ENCODE data around the gene ADM.

Gene ADM

DNA sequence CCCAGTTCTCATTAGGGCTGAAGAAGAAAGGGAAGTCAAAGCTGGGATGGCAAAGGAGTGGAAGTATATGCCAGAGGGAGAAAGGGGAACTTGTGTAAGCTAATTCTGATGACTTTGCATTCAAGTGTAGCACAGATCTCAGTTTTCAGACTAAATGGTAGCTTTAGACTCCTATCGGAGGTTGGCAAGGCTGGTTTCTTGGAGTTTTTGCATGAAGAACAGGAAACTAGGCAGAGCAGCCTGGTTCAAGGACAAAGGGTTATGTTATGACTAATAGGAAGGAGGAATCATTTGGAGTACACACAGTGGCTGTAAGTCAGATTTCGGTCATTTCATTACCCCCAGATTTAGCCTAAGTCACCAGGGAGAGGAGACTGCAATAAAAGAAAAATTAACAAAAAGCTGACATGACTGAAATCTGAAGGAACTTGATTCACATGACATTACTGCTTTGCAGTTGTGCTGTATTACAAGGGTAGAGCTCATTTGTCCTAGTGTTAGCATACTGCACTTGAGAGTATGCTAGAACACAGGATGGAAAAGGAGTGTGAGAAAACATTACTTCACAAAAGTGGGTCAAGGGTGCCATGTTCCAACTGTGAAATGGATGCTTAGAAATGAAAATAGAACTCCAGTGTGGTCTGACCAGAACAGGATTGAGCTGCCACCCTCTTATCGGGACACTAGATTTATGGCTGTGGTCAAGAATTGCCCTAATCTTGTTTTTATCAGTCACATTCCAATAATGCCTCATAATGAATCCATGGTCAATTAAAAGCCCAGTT, 23.6 kb downstream of the ADM start:
- DNase-seq (ENCODE audit: low read depth, low spot score) = no peak

DNA sequence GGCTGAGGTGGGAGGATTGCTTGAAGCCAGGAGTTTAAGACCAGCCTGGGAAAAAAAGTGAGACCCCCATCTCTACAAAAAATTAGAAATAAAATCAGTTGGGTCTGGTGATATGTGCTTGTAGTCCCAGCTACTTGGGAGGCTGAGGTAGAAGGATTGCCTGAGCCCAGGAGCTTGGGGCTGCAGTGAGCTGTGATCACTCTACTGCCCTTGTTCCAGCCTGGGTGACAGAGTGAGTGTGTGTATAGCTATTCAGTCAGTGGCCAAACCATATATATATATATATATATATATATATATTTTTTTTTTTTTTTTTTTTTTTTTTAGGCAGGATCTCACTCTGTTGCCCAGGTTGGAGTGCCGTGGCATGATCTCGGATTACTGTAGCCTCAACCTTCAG, 24.5 kb downstream of the ADM start:
- DNase-seq (ENCODE audit: low read depth, low spot score) = no peak

DNA sequence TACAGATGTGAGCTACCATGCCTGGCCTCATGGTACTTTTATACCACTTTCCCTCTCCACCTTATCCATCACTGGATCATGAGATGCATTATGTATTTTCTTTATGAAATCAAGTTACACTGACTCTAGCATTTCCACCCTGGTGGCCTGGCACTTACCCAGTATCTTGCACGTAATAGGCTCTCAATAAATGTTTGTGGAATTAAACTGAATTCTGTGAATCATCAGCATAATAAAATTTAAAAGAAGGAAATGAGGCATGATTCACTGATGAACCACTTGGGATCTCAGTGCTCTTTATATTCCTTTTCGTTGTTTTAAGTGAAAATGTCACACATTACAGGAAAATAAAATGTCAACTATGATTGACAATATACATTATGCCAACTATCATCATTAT, 25.1 kb downstream of the ADM start:
- no peak for DNase-seq (ENCODE audit: low read depth, low spot score)

DNA sequence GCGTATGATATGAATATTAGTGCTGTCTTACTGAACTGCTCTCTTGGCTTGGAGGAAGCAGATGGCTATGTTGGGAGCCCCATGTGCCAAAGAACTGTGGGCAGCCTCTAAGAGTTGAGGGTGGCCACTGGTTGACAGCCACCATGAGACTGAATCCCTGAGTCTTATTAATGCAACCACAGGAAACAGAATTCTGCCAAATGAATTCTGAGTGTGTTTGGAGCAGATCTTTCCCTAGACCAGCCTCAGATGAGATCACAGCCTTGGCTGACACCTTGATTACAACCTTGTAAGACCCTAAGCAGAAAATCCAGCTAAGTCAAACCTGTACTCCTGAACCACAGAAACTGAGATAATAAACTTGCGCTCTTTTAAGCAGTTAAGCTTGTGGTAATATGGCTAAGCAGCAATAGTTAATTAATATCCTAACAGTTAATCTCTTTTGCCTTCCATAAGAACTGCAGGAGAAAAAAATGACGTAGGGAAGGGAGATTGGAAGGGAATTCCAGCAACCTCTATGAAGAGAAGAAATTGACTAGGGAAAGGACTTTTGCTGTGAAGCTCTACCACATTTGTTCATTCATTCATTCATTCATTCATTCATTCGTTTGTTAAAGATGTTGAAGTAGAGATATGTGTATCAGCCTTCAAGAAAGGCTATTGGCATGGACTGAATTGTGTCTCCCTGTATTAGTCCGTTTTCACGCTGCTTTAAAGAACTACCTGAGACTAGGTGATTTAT, 26.8 kb downstream of the ADM start:
- no peak for DNase-seq (ENCODE audit: low read depth, low spot score)

DNA sequence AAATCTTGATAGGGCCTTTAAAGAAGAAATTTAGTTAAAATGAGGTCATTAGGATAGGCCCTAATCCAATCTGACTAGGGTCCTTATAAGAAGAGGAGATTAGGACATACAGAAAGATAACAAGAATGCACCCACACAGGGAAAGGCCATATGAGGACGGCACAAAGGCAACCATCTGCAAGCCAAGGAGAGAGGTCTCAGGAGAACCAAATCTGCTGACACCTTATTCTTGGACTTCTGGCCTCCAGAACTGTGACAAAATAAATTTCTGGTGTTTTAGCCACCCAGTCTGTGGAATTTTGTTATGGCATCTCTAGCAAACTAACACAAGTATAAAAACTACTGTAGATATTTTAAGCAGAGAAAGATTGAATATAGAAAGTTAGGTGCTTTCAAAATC, 28.6 kb downstream of the ADM start:
- no peak for DNase-seq (ENCODE audit: low read depth, low spot score)

DNA sequence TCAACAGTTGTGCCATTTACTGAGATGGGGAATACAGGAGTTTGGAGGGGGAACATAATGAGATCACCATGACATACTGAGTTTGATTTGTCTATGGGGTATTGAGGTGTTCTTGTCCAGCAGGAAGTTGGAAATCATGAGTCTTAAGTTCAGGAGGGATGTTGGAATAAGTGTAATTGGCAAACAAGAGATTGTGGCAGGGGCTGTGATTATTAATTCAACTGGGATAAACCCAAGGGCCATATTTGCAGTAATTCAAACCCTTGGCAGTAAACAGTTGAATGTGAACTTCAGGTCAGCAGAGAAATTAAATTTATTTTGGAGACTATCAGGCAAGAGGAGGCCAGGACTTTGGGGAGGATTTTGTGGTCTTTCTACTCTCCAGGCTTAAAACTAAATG, 33.4 kb downstream of the ADM start:
- no peak for DNase-seq (ENCODE audit: low read depth, low spot score)

DNA sequence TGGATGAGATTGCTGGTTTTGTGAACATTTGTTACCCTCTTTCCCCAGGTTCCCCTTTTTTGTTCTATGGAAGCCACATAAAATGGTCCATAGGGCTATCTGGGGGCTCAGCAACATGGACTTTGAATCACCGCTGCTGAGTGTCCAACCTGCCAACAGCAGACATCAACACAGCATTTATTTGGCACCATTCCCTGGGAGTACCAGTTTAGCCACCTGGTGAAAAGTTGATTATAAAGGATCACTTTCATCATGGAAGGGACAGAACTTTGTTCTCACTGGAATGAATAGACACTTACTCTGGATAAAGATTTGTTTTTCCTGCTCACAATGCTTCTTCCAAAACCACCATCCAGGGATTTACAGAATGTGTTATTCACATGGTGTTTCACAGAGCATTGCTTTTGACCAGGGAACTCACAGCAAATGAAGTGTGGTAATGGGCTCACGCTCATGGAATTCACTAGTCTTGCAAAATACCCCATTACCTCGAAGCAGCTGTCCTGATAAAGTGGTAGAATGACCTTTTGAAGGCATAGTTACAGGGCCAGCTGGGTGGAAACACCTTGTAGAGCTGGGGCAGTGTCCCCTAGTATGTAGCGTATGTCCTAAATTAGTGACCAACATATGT, 43.9 kb downstream of the ADM start:
- no peak for DNase-seq (ENCODE audit: low read depth, low spot score)

DNA sequence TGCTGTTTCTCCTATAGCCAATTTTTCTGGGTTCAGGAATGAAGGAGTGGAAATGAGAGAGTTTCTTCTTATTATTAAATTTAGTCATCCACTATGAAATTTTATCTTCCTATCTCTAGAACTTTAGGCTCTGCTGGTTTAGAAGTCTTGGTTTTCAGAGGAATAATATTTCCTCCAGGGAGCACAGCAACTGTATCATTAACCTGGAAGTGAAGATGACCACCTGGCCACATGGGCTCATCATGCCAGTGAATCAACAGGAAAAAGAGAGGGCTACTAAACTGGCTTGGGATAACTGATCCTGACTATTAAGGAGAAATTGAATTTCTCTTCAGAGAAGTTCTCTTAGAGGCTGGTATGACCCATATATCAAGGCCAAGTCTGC, 44.4 kb downstream of the ADM start:
- DNase-seq (ENCODE audit: low read depth, low spot score) = no peak

DNA sequence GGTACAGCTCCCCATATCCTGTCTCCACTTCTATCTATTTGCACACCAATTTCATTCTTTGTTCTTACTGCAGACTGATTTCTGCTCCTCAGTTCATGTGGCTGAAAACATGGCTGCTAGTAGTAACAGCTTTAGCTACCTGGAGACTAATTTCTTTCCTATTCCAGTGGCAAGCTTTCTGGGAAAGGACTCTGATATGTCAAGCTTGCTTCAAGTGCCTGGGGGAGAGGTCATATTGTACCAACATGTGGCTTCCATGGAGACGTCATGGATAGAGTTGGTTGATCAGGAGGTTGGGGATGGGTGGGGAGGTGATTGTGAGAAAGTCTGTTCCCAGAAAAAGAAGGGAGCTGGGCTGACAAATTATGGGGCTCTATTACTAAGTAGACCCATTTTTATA, 44.9 kb downstream of the ADM start:
- no peak for DNase-seq (ENCODE audit: low read depth, low spot score)

DNA sequence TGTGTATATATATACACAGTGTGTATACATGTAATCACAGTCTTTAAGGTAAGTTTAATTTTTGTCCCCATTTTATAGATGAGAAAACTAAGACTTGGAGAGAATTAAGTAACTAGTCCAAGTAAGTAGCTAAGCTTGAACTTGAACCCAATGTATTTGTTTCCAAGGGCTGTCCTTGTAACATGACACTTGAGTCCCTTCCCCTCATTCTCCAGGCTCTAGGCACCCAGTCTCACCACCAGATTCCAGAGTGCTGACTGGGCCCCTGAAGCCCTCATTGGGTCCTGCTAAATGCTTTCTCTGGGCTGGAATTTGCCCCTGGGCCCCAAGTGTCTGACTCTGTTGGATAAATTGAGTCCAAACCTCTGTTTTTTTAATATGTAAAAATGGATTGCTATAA, 45.5 kb downstream of the ADM start:
- DNase-seq (ENCODE audit: low read depth, low spot score) = no peak

DNA sequence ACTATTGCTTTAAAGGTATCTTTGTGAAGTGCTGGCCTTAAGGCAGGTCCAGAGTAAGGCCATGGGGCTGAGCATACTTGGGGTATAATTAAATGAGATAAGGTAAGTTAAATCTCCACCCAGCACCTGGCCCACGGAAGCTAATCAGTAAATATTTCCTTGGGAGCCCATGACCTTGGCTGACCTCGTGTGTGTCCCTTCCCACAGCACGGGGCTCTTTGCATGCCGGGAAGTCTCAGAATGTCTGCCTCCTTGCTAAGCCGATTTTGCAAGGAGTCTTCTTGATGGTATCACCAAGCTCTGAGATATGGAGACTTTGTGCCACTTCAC, 46.5 kb downstream of the ADM start:
- no peak for DNase-seq (ENCODE audit: low read depth, low spot score)

DNA sequence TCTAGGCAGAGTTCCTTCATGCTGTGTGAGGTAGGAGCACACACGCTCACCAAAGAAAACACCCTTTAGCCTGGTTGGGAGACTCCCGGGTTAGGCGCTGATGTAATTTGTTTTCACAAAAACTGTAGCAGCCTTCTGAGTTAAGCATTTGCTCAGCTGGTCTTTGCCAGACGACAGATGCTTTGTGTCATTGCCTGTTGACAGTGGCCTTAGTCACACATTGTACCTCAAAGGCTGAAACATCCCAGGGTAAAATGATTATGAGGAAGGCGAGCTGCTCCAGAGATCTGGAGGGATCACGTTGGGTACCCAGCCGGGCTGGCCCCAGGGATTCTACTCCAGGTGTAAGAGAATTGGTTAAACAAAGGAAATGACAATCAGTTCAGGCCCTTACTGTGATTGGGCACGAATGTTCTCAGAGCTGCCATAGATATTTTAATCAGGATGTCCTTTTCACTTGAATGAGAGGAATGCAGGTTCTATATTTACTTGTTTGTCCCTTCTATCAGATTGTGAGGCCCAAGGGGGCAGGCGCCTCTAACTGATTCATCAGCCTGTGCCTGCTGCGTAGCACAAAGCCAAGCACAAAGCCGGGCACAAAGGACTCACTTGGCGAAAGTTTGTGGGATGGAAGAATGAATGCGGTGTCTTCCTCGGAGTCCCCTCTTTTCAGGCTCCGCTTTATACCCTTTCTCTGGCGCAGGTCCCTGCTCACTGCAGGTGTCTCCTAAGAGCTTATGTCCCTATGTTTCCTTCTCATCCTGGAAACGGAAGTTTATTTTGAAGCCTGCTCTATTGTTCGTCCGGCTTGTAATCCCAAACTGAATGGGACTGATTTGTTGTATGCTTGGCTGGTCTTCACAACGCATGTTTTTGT, 47.1 kb downstream of the ADM start:
- no peak for DNase-seq (ENCODE audit: low read depth, low spot score)

DNA sequence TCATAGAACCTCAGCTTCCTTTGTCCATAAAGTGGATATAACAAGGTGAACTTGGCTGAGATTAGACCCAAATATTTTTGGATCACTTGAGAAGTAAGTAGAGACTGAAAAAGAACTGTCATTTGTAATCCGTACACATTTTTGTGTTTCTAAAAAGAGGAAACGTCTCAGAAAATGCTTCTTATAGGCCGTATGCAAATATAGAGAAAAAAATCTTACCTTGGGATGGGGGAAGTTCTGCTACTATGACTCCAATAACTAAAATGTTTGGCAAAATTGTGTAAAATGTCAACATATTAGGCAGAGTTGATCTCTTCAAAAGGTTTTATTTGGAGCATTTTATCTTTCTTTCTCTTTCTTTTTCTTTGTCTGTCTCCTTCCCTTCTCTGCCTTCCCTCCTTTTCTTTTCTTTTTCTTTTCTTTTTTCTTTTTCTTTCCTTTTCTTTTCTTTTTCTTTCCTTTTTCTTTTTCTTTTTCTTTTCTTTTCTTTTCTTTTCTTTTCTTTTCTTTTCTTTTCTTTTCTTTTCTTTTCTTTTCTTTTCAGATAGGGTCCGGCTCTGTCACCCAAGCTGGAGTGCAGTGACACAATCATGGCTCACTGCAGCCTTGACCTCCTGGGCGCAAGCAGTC, 48.2 kb downstream of the ADM start:
- DNase-seq (ENCODE audit: low read depth, low spot score) = no peak

DNA sequence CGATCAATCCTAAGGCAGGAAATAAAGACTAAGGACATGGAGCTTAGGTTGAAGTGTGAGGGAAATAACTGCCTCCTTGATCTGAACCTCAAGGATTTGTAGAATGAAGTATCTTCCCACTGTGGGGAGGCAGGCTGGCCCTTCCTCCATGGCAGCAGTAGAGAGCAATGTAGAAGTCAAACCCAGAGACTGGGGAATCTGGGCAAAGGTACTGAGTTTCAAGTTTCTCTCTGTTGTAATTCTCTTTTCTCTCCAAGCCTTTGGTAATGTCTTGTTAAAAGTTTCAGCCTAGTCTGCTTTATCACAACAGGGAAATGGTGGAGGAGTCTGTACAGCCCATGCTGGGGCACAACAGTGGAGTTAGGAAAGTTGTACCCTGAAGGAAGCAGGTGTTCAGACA, 49.5 kb downstream of the ADM start:
- DNase-seq (ENCODE audit: low read depth, low spot score) = no peak

DNA sequence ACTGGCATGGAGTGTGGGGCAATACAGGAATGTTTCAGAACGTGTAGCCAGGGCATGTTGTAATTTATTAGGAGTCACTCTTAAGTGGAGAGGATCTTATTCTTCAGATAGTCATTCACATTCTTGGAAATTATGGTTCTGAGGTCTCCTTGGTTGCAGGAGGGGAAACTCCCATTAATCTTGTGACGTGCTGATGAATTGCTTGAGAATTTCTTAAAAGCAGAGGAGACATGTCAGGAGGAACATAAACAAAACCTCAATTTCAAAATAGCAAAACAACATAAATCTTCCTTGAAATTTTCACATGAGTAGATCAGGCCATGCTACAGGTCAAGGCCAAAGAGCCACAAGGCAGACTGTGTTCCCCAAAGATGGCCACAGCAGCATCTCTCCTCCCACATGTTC, 50.4 kb downstream of the ADM start:
- DNase-seq (ENCODE audit: low read depth, low spot score) = no peak

DNA sequence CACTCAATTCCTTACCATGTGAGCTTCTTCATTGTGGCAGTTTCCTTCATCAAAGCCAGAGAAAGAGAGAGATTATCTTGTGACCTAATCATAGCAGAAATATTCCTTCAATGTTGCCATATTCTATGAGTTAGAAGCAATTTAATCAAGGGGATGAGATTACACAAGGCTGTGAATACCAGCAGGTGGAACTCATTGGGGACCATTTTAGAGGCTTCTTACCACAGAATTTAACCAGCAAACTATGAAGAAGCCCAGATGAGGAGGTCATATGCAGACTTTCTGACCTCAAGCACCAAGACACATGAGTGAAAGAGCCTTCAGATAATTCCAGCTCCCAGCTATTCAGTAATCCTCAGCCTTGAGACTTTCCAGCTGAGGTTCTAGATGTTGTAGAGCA, 51.3 kb downstream of the ADM start:
- no peak for DNase-seq (ENCODE audit: low read depth, low spot score)
